H1 (cell line): ENCODE data around the gene TEAD3. TPM values are rescaled to one million over a fixed set of nuclear protein-coding genes. Genes with fewer than 3 reads are reported as not detected.

Experiments
- CTCF ChIA-PET: fragments of 300-600 bp; sonication (Branson Sonifier 250); formaldehyde crosslinking; loops from one replicate; lab custom pipeline; 2021; ENCODE audit not compliant: partially characterized antibody; lab: Charles Lee
- POLR2A ChIA-PET: fragments of 300-600 bp; sonication (Branson Sonifier 250); formaldehyde crosslinking; loops from one replicate; lab custom pipeline; 2021; ENCODE audit warnings: inconsistent platforms; ENCODE audit not compliant: partially characterized antibody; lab: Charles Lee
- DNase-seq, 2 experiments: peaks; one replicate each; pipeline versions ENCODE4 v3.0.0 to v3.0.0-alpha.2; 2010 to 2022; ENCODE audit warnings: low spot score in 2 of 2, low read depth in 1 of 2, mixed read lengths in 1 of 2
- FAIRE-seq: peaks from 2 replicates; lab custom pipeline; 2011; peaks lifted over from hg19 to GRCh38; lab: Jason Lieb, UNC
- H2AFZ ChIP-seq: 2 replicates; pipeline ENCODE4 v1.8.1; 2012; ENCODE audit warnings: low read length, inconsistent platforms
- H2AK5ac ChIP-seq: 2 replicates; pipeline ENCODE4 v1.6.1; 2013; ENCODE audit warnings: low read depth, low read length
- H2BK120ac ChIP-seq: replicated peaks from 2 replicates; pipeline ENCODE3; 2013; ENCODE audit warnings: low read depth, low read length, inconsistent platforms
- H2BK12ac ChIP-seq: 2 replicates; pipeline ENCODE4 v1.6.1; 2013; ENCODE audit warnings: low read depth, low read length
- H2BK15ac ChIP-seq: 2 replicates; pipeline ENCODE4 v1.6.1; 2013; ENCODE audit warnings: low read length
- H2BK20ac ChIP-seq: 2 replicates; pipeline ENCODE4 v1.6.1; 2013; ENCODE audit warnings: low read length
- H2BK5ac ChIP-seq: 2 replicates; pipeline ENCODE4 v1.6.1; 2013; ENCODE audit warnings: low read depth, low read length
- H3K14ac ChIP-seq: 2 replicates; pipeline ENCODE4 v1.6.1; 2013; ENCODE audit warnings: inconsistent platforms; ENCODE audit not compliant: insufficient read length
- H3K18ac ChIP-seq: 2 replicates; pipeline ENCODE4 v1.6.1; 2013; ENCODE audit warnings: low read length; ENCODE audit errors: extremely low read depth
- H3K23ac ChIP-seq: 2 replicates; pipeline ENCODE4 v1.6.1; 2013; ENCODE audit warnings: inconsistent platforms; ENCODE audit not compliant: insufficient read length
- H3K23me2 ChIP-seq: 2 replicates; pipeline ENCODE4 v1.6.1; 2013; ENCODE audit warnings: low read depth, low read length
- H3K27ac ChIP-seq: 2 replicates; pipeline ENCODE4 v1.6.1; 2011; ENCODE audit warnings: low read depth, low read length, inconsistent platforms
- H3K27me3 ChIP-seq, 4 experiments: replicated peaks in 1 of 4; 1 replicate in 1 of 4; 2 replicates in 3 of 4; pipeline versions ENCODE4 v1.6.1 to v1.8.1; 2011 to 2013; ENCODE audit warnings: low read length in 3 of 4, mild to moderate bottlenecking in 3 of 4, inconsistent platforms in 2 of 4, mixed read lengths in 2 of 4, moderate library complexity in 1 of 4; ENCODE audit not compliant: control insufficient read depth in 3 of 4, insufficient read depth in 3 of 4; ENCODE audit errors: extremely low read depth in 1 of 4
- H3K36me3 ChIP-seq, 4 experiments: 2 replicates each; pipeline versions ENCODE4 v1.6.1 to v1.8.1; 2011 to 2013; ENCODE audit warnings: mild to moderate bottlenecking in 4 of 4, low read length in 3 of 4, moderate library complexity in 2 of 4, control low read depth in 1 of 4, inconsistent platforms in 1 of 4; ENCODE audit not compliant: insufficient read depth in 4 of 4, control insufficient read depth in 2 of 4
- H3K4ac ChIP-seq: replicated peaks from 2 replicates; pipeline ENCODE3; 2013; ENCODE audit warnings: low read length, low read depth, mixed read lengths, inconsistent platforms; ENCODE audit not compliant: insufficient read length
- H3K4me1 ChIP-seq, 4 experiments: replicated peaks in 1 of 4; 1 replicate in 1 of 4; 2 replicates in 3 of 4; pipeline versions ENCODE4 v1.6.1 to v1.8.1; 2011 to 2013; ENCODE audit warnings: low read length in 3 of 4, inconsistent platforms in 2 of 4, mixed read lengths in 1 of 4; ENCODE audit not compliant: insufficient read depth in 4 of 4, control insufficient read depth in 3 of 4
- H3K4me2 ChIP-seq, 2 experiments: 2 replicates each; pipeline versions ENCODE4 v1.6.1 to v1.8.1; 2011 to 2013; ENCODE audit warnings: low read depth in 2 of 2, low read length in 2 of 2, control low read depth in 1 of 2, inconsistent platforms in 1 of 2, mild to moderate bottlenecking in 1 of 2; ENCODE audit not compliant: insufficient read depth in 1 of 2
- H3K4me3 ChIP-seq, 4 experiments: fragments of 200-600, 300-600 bp in 1 of 4; sonication (generic), shearing (Covaris generic), sonication (Bioruptor Twin) in 1 of 4; 2 replicates each; pipeline versions ENCODE4 v1.5.1 to v1.8.1; 2011 to 2016; ENCODE audit warnings: low read length in 4 of 4, low read depth in 3 of 4, control low read depth in 2 of 4, inconsistent platforms in 2 of 4, mild to moderate bottlenecking in 2 of 4, mixed read lengths in 1 of 4, moderate library complexity in 1 of 4; ENCODE audit not compliant: insufficient read depth in 2 of 4; ENCODE audit errors: extremely low read depth in 1 of 4
- H3K56ac ChIP-seq: replicated peaks from 2 replicates; pipeline ENCODE3; 2013; ENCODE audit warnings: low read depth, mild to moderate bottlenecking, mixed read lengths, low read length, inconsistent platforms; ENCODE audit not compliant: insufficient read length
- H3K79me1 ChIP-seq: 2 replicates; pipeline ENCODE4 v1.6.1; 2013; ENCODE audit warnings: low read depth, low read length, control low read depth
- H3K79me2 ChIP-seq, 2 experiments: 2 replicates each; pipeline versions ENCODE4 v1.6.1 to v1.8.1; 2012 to 2013; ENCODE audit warnings: low read length in 2 of 2, mild to moderate bottlenecking in 2 of 2, inconsistent platforms in 1 of 2; ENCODE audit not compliant: insufficient read depth in 2 of 2, control insufficient read depth in 1 of 2
- H3K9ac ChIP-seq, 4 experiments: replicated peaks in 1 of 4; 1 replicate in 1 of 4; 2 replicates in 3 of 4; pipeline versions ENCODE4 v1.6.1 to v1.8.1; 2011 to 2013; ENCODE audit warnings: low read depth in 3 of 4, low read length in 3 of 4, control low read depth in 2 of 4, mild to moderate bottlenecking in 2 of 4, moderate library complexity in 2 of 4, inconsistent platforms in 1 of 4; ENCODE audit errors: extremely low read depth in 1 of 4
- H3K9me3 ChIP-seq, 2 experiments: 2 replicates each; pipeline versions ENCODE4 v1.6.1 to v1.8.1; 2012 to 2013; ENCODE audit warnings: mild to moderate bottlenecking in 2 of 2, moderate library complexity in 2 of 2, control low read depth in 1 of 2, inconsistent platforms in 1 of 2, low read depth in 1 of 2, low read length in 1 of 2, mixed read lengths in 1 of 2; ENCODE audit not compliant: insufficient read depth in 2 of 2
- H4K20me1 ChIP-seq, 2 experiments: replicated peaks in 1 of 2; 2 replicates each; pipeline versions ENCODE3 to v1.8.1; 2011 to 2013; ENCODE audit warnings: inconsistent platforms in 2 of 2, low read length in 2 of 2, mild to moderate bottlenecking in 1 of 2; ENCODE audit not compliant: insufficient read depth in 2 of 2, control insufficient read depth in 1 of 2
- H4K5ac ChIP-seq: 2 replicates; pipeline ENCODE4 v1.6.1; 2013; ENCODE audit warnings: low read length, low read depth, mixed read lengths, inconsistent platforms; ENCODE audit not compliant: insufficient read length
- H4K8ac ChIP-seq: 2 replicates; pipeline ENCODE4 v1.8.0; 2013; ENCODE audit warnings: mild to moderate bottlenecking, moderate library complexity, low read length, inconsistent platforms; ENCODE audit not compliant: insufficient read depth; ENCODE audit errors: extremely low read depth
- H4K91ac ChIP-seq: replicated peaks from 2 replicates; pipeline ENCODE3; 2013; ENCODE audit warnings: low read length, mixed read lengths, inconsistent platforms; ENCODE audit not compliant: insufficient read length
- BRCA1 ChIP-seq: IDR thresholded peaks from 2 replicates; pipeline ENCODE4 v1.6.1; 2012; ENCODE audit warnings: low read depth, low read length, improper control_type of control experiment
- EP300 ChIP-seq, 2 experiments: IDR thresholded peaks; 1 replicate in 1 of 2; 2 replicates in 1 of 2; pipeline ENCODE4 v1.6.1; 2011 to 2012; ENCODE audit warnings: low read depth in 2 of 2, low read length in 2 of 2, mild to moderate bottlenecking in 2 of 2, borderline replicate concordance in 1 of 2, inconsistent platforms in 1 of 2, moderate library complexity in 1 of 2
- JUND ChIP-seq: IDR thresholded peaks from 2 replicates; pipeline ENCODE4 v1.6.1; 2011; ENCODE audit warnings: mild to moderate bottlenecking, improper control_type of control experiment, low read length
- RAD21 ChIP-seq, 2 experiments: IDR thresholded peaks in 1 of 2; conservative IDR thresholded peaks in 1 of 2; 2 replicates each; pipeline ENCODE4 v1.6.1; 2011; ENCODE audit warnings: low read depth in 2 of 2, low read length in 2 of 2, improper control_type of control experiment in 1 of 2, inconsistent platforms in 1 of 2, mild to moderate bottlenecking in 1 of 2, moderate library complexity in 1 of 2
- SIN3A ChIP-seq, 2 experiments: IDR thresholded peaks in 1 of 2; conservative IDR thresholded peaks in 1 of 2; 2 replicates each; pipeline ENCODE4 v1.6.1; 2011 to 2012; ENCODE audit warnings: low read length in 2 of 2, improper control_type of control experiment in 1 of 2, low read depth in 1 of 2, mild to moderate bottlenecking in 1 of 2
- SIRT6 ChIP-seq: IDR thresholded peaks from one replicate; pipeline ENCODE4 v1.7.1; 2012; ENCODE audit warnings: low read length, inconsistent platforms
- SUZ12 ChIP-seq: fragments of 200-600 bp; sonication (generic); IDR thresholded peaks from 2 replicates; pipeline ENCODE4 v1.6.1; 2012; ENCODE audit warnings: mild to moderate bottlenecking, inconsistent platforms, low read length, moderate library complexity, mixed read lengths
- WGBS, 2 experiments: shearing (Covaris generic) in 1 of 2; methylation state at CpG; one replicate each; pipeline versions ENCODE4 v1.1.6 to v1.1.7; 2013 to 2015; ENCODE audit warnings: low lambda C conversion rate in 2 of 2, mixed read lengths in 2 of 2, inconsistent platforms in 1 of 2, low coverage in 1 of 2, missing lambda C conversion rate in 1 of 2; ENCODE audit not compliant: insufficient replicate concordance in 2 of 2, insufficient coverage in 1 of 2, insufficient read length in 1 of 2; ENCODE audit errors: extremely low coverage in 1 of 2, missing lambda C conversion rate in 1 of 2; 5-methylcytosine and 5-hydroxymethylcytosine counted together
- polyA plus RNA-seq, 7 experiments: library from polyadenylated mRNA; depleted of rRNA in 3 of 7; stranded (reverse) in 5 of 7; unstranded in 2 of 7; fragments of >200 nt in 5 of 7; fragments of 200-250 nt in 2 of 7; gene quantifications; 1 replicate in 5 of 7; 2 replicates in 1 of 7; 4 replicates in 1 of 7; pipeline versions ENCODE4 v1.2.1 to v1.2.3, GENCODE V29; 2011 to 2013; ENCODE audit warnings: missing spikeins in 2 of 7, mixed read lengths in 2 of 7
- total RNA-seq: library from RNA; stranded (reverse); fragmentation: NEBNext Ultra II Directional; extraction: Animal tissue kit (Norgen Biotek cat#: 25700); gene quantifications from 2 replicates; pipeline ENCODE4 v1.2.1, GENCODE V29; 2021
- TF ChIP-seq, protein P1 (sequence below): IDR thresholded peaks from 2 replicates; pipeline ENCODE4 v1.6.1; 2012; ENCODE audit warnings: low read length, inconsistent platforms

The TEAD3 gene
- total and polyA plus RNA-seq, 2 of the 8 experiments (the other 6 are each of a cell fraction or from before 2014, with no cell fraction given), result 20.1 to 28.7 TPM

DNA sequence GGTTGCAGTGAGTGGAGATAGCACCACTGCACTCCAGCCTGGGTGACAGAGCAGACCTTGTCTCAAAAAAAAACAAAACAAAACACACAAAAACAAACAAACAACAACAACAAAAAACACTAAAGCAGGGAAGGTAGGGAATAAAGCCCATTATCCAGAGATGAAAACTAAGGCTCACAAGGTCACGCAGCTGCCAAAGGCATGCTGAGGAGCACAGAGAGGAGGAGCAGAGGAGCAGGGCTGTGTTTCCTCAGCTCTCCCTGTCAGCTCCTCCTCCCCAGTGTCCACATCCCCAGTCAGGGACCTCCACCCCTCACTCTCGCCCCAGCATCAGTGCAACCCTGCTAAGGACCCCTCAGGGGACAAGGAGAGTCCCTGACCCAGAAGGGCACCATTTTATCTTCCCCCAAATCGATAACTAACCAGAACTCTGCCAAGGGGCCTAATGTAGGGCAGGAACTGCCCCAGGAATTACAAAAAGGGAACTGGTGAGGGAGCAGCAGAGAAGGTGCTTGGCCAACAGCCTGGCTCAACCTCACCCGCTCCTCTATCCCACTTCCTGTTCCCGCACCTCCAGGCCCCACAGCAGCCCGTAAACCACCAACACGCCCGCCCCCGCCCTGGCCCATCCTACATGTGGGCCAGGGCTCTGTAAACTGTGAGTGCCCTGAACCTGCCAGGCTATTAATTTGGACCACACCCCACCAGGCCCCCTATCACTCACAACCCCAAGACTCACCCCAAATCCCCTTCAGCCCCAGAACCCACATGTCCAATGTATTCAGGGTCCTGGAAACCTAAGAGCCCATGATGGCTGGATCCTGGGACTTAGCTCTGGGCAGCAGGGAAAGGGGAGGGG is 9.0 kb downstream of the TEAD3 start:
- Histone ChIP-seq H2BK15ac (peak overlapping the region; percentile 90; the same call in 1 of the 2 replicates), H3K9ac (no peak overlapping the region), H3K79me2 (peaks cover 0 to 21% of the 10 kb centered on the region in 2 experiments; a peak in 2 of 4 replicates), H3K9me3 (no peaks in the 10 kb centered on the region), H3K36me3 (0 out of 8 replicates have a peak, but pooled peaks cover 0 to 5% (median under 1%) of the 10 kb centered on the region in 4 experiments), H3K23me2 (peaks cover 8% of the 10 kb centered on the region), H3K27ac (no peak overlapping the region), H2AFZ (no peak overlapping the region), H3K4me1 (peaks cover 28 to 73% (median 64%) of the 10 kb centered on the region in 4 experiments), H2AK5ac (peak overlapping the region; percentile 84), H3K4ac (no peak overlapping the region), H3K14ac (no peak overlapping the region), H3K79me1 (peaks cover 9% of the 10 kb centered on the region), H3K18ac (peak overlapping the region; percentile 84; the same call in 1 of the 2 replicates), H2BK120ac (peak overlapping the region; percentile 47), H2BK5ac (peak overlapping the region; percentile 69; the same call in 1 of the 2 replicates), H4K5ac (no peak overlapping the region), H3K27me3 (no peaks in the 10 kb centered on the region), H4K8ac (no peak overlapping the region), H4K91ac (no peak overlapping the region), H3K56ac (no peak overlapping the region), H4K20me1 (peaks cover 0 to 14% of the 10 kb centered on the region in 2 experiments), H2BK20ac (peak overlapping the region; percentile 51), H2BK12ac (peak overlapping the region; percentile 91; the same call in 1 of the 2 replicates), H3K4me3 (peak overlapping the region in 1 of 4 experiments; percentile 9; a peak in 1 of 8 replicates), H3K4me2 (peak overlapping the region in 1 of 2 experiments; percentile 9; a peak in 3 of 4 replicates), H3K23ac (no peak overlapping the region)
- FAIRE-seq, result no peak
- POLR2A ChIA-PET, result interaction anchor here (0.6 to 37.6 kb wide), 6 partner anchors 6 to 188 kb away, joined by 3 to 1319 read pairs (median 4); partner anchors contain the start of genes RPL10A and TEAD3
- DNase-seq, result peak in 1 of 2 experiments; percentile 53
- 71% methylated on average over 9 of the region's 9 CpGs; no CpG with 5 or more reads in 1 of the 2 experiments for WGBS, 2 experiments
- CTCF ChIA-PET, result interaction anchor here (0.7 to 2.0 kb wide), 8 partner anchors 8 to 1912 kb away, joined by 3 to 6 read pairs (median 4); partner anchors contain the start of gene TEAD3
- TF ChIP-seq SIN3A (conservative IDR thresholded peaks at IDR 0.05 in 1 of 2, IDR thresholded peaks at IDR 0.05 in 1 of 2; ENCODE audit: low read depth in 1 of 2, low read length in 2 of 2) (no peak), SUZ12 (no peak), RAD21 (IDR thresholded peaks at IDR 0.05 in 1 of 2, conservative IDR thresholded peaks at IDR 0.05 in 1 of 2; ENCODE audit: low read depth in 2 of 2, low read length in 2 of 2) (no peak), JUND (no peak), EP300 (IDR thresholded peaks at IDR 0.05; ENCODE audit: borderline replicate concordance in 1 of 2, low read depth in 2 of 2, low read length in 2 of 2) (no peak), BRCA1 (no peak), SIRT6 (no peak)
- TF ChIP-seq, protein P1, sequence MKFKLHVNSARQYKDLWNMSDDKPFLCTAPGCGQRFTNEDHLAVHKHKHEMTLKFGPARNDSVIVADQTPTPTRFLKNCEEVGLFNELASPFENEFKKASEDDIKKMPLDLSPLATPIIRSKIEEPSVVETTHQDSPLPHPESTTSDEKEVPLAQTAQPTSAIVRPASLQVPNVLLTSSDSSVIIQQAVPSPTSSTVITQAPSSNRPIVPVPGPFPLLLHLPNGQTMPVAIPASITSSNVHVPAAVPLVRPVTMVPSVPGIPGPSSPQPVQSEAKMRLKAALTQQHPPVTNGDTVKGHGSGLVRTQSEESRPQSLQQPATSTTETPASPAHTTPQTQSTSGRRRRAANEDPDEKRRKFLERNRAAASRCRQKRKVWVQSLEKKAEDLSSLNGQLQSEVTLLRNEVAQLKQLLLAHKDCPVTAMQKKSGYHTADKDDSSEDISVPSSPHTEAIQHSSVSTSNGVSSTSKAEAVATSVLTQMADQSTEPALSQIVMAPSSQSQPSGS, result no peak
